GM13977 (cell line): ENCODE results near the gene NTRK1.

ENCODE experiments used
- DNase-seq: peaks from one replicate; pipeline ENCODE4 v3.0.0; 2012; ENCODE audit warnings: low spot score
- in situ Hi-C: fragments of 300-500 bp; cut with MboI; formaldehyde crosslinking; loops from one replicate; pipeline ENCODE4 v1.12.0; 2022; ENCODE audit warnings: low sequenced_read_pairs, low pct_unique_long_range_greater_than_20kb, mixed read lengths, inconsistent platforms; ENCODE audit not compliant: unreplicated experiment
- TF ChIP-seq, protein P1 (sequence below): IDR thresholded peaks from 2 replicates; pipeline ENCODE4 v1.5.1; 2012; ENCODE audit warnings: mild to moderate bottlenecking, control low read depth; ENCODE audit not compliant: insufficient read depth; ENCODE audit errors: extremely low read depth, missing control alignments

Gene NTRK1

DNA sequence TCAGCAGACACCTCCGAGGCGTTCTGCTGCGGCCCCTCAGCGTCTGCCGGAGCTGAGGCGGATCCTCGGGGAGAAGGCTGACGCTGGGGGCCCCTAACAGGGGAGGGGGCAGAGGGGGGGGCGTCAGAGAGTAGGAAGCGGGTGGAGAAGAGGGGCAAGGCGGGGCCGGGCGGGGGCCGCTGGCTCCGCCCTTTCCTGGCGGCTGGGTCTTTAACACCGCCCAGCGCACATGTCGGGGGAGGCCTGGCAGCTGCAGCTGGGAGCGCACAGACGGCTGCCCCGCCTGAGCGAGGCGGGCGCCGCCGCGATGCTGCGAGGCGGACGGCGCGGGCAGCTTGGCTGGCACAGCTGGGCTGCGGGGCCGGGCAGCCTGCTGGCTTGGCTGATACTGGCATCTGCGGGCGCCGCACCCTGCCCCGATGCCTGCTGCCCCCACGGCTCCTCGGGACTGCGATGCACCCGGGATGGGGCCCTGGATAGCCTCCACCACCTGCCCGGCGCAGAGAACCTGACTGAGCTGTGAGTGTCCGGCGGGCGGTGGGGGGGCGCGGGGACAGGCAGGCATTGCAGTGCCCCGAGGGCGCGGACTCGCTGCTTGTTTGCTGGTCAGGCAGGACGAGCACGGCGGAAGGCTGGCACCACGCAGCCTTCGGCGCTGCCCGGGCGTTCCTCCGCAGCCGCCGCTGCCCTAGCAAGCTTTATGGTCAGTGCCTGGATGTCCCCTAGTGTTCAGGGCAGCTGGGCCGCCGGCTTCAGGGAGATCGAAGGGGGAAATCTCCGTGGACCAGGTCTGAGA, at the start of gene NTRK1:
TSS of gene NTRK1 (plus strand) at position 238 of the 796 bp plus-strand sequence. CDS start at position 308, 70 bp downstream.
- TF ChIP-seq, protein P1, sequence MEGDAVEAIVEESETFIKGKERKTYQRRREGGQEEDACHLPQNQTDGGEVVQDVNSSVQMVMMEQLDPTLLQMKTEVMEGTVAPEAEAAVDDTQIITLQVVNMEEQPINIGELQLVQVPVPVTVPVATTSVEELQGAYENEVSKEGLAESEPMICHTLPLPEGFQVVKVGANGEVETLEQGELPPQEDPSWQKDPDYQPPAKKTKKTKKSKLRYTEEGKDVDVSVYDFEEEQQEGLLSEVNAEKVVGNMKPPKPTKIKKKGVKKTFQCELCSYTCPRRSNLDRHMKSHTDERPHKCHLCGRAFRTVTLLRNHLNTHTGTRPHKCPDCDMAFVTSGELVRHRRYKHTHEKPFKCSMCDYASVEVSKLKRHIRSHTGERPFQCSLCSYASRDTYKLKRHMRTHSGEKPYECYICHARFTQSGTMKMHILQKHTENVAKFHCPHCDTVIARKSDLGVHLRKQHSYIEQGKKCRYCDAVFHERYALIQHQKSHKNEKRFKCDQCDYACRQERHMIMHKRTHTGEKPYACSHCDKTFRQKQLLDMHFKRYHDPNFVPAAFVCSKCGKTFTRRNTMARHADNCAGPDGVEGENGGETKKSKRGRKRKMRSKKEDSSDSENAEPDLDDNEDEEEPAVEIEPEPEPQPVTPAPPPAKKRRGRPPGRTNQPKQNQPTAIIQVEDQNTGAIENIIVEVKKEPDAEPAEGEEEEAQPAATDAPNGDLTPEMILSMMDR = no peak
- DNase-seq = peak; percentile 86
- in situ Hi-C loops = loop anchor here (25.0 kb wide), 1 partner anchor 149 kb away; the partner anchor contains the start of gene CRABP2

DNA sequence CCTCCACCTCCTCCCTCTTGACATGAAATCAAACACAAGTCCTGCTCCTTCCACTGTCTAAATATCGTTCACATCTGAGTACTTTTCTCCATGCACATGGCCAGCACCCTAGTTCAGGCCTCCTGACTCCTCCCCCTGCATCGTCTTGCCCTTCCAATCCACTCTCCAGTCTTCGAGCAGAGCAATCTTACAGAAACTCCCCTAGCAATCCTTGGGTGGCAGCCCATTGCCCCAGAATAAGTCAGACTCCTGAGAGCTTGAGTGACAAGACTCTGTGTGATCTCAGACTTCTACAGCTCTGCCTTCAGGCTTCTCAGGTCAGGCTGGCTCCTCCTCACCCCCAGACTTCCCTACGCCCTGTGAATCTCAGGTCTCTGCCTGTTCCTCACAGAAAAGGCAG, 49.5 kb upstream of the NTRK1 start:
- in situ Hi-C loops = no loop called here
- TF ChIP-seq, protein P1 = no peak

DNA sequence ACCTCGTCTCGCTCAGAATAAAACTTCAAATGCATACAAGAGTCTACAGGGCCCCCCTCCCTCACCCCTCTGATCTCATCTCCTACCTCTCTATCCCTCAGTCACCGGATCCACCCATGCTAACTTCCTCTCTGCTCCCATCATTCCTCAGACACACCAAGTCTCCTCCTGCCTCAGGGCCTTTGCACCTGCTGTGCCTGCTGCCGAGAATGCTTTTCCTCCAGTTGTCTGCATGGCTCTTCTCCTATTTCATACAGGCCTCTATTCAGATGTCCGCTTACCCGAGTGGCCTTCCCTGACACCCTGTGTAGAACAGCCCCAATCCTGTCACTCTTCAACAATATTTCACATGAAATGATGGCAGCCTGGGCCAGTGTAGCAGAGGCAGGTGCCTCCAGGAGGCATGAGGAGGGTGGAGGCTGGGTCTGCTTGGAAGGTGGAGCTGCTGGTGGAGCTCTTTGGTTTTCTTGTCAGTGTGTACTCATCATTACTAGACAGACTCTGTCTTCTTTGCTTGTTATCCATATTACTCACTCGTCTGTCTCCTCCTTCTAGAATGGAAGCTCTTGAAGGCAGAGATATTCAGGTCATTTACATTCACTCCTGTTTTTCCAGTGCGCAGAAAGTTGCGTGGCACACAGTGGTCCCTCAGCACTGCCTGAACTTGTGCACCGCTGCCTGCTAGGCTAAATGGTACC, 48.2 kb upstream of the NTRK1 start:
- TF ChIP-seq, protein P1 = no peak
- no peak for DNase-seq
- in situ Hi-C loops = no loop called here

More for the DNA sequence above, 49.5 kb upstream of the NTRK1 start:
- DNase-seq = no peak

DNA sequence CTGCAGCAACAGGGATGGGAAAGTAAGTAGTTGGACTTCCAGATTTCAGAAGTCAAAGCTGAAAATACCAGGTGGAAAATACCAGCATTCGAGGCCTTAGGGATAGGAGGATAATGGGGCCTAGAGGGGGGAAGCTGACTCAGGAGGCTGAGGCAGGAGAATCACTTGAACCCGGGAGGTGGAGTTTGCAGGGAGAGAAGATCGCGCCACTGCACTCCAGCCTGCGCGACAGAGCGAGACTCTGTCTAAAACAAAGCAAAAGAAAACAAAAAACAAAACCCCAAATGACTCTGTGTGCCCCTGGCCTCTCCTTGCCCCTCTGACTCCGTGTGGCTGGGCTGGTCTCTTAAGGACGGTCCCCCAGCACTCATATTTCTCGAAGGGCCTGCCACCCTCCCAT, 47.4 kb upstream of the NTRK1 start:
- TF ChIP-seq, protein P1 = no peak
- no peak for DNase-seq
- in situ Hi-C loops = no loop called here

DNA sequence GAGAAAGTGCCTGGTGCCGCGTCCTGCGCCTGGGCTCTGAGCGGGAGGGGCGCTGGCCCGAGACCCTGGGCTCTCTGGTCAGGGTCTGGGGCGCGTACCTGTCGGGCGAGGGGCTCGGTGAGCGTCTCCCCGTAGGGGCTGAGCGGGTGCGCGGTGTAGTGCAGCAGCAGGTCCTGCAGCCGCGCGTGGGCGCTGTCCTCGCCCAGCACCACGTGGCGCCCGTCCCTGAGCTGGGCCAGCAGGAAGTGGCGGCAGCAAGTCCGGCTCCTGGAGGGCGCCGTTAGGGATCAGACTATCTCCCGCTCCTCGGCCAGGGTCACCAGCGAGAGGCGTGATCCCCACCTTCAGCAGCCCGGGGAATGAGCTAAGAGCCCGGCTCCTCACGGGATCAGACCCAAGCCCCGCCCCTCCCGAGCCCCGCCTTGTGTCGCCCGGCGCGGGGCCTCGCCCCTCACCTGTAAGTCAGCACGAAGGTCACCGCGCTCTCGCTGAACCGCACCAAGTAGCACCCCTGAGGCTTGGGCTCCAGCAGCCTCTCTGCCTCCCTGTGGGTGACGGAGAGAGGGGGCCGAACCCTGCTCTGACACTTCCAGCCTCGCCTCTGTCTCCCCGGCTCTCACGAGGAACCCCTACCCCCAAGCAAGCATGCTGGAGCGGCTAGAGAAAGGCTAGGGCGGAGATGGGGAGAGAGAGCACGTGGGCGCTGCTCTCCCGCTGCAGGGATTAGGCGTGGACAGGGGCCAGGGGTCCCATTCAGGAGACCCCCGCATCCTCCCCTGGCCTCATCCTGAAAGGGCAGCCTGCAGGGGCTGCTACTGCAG, 46.7 kb upstream of the NTRK1 start:
- peak; percentile 65 for DNase-seq
- in situ Hi-C loops = no loop called here
- TF ChIP-seq, protein P1 = peak; percentile 62

DNA sequence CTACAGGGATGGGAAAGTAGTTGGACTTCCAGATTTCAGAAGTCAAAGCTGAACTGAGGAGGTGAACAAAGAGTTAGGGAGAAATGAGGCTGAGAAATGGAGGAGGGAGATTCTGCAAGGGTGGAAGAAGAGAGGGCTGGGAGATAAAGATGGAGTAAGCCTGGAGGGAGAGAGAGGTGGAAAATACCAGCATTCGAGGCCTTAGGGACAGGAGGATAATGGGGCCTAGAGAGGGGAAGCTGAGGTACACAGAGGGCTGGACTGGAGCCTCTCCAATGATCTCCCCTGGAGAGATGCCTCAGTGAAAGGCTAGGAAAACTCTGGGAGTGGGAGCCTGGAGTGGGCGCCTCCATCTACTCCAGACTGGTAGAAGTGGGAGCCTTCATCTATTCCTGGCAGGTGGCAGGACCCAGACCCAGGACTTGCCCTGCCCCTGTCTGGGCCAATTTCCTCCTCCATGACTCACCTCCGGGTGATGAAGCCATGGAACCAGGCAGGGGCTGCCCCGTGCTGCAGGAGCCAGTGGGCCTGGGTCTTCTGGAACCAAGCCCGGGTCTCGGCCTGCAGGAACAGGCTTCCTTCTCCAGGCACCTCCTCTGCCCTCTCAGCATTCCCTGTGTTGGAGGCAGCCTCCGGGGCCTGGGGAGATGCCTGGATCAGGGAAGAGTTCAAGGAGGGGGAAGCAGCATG, 45.9 kb upstream of the NTRK1 start:
- in situ Hi-C loops = no loop called here
- TF ChIP-seq, protein P1 = no peak
- DNase-seq = no peak
